GM10266 (cell line): ENCODE results near the gene FBN2.

ENCODE experiments used
- DNase-seq: peaks from one replicate; pipeline ENCODE4 v3.0.0; 2012; ENCODE audit errors: extremely low spot score
- TF ChIP-seq, protein P1 (sequence below): IDR thresholded peaks from 2 replicates; pipeline ENCODE4 v1.5.1; 2012; ENCODE audit warnings: mild to moderate bottlenecking, low read depth; ENCODE audit not compliant: control insufficient read depth, insufficient read depth; ENCODE audit errors: missing control alignments

Gene FBN2

DNA sequence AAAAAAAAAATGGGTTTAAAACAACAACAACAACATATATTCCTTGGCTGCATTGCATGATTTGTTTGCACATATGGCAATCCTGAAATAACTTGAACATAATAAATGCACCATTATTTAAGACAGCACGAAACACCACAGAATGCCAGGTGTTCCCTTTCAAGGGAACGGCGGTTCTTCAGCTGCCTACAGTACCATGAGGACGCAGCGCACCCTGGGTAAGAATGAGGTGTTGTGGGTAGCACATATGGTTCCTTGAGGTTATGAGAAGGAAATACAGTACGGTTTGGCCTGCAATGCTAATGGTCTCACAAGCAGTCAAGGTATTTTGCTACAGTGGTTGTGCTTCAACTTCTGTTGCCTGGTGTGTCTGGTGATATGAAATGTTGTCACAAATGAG is 279.7 kb downstream of the FBN2 start:
- TF ChIP-seq, protein P1, sequence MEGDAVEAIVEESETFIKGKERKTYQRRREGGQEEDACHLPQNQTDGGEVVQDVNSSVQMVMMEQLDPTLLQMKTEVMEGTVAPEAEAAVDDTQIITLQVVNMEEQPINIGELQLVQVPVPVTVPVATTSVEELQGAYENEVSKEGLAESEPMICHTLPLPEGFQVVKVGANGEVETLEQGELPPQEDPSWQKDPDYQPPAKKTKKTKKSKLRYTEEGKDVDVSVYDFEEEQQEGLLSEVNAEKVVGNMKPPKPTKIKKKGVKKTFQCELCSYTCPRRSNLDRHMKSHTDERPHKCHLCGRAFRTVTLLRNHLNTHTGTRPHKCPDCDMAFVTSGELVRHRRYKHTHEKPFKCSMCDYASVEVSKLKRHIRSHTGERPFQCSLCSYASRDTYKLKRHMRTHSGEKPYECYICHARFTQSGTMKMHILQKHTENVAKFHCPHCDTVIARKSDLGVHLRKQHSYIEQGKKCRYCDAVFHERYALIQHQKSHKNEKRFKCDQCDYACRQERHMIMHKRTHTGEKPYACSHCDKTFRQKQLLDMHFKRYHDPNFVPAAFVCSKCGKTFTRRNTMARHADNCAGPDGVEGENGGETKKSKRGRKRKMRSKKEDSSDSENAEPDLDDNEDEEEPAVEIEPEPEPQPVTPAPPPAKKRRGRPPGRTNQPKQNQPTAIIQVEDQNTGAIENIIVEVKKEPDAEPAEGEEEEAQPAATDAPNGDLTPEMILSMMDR = no peak
- no peak for DNase-seq

DNA sequence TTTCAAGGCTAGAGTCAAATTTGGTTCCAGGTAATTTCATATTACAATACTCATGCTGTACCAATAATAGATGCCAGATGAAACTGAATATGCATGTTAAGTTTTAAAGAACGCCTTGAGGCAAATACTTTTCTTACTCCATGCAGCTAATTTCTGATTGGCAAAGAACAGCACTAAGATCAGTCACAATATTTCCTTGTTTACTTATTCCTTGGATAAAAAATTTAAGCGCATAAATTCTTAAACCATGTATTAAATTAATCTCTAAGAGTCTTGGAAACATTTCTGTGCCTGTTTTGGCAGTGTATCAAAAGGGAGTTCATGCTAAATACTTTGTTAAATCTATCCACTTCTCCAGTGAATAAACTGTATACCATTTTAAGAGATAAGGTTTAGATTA is 281.0 kb downstream of the FBN2 start:
- TF ChIP-seq, protein P1 = no peak
- no peak for DNase-seq

DNA sequence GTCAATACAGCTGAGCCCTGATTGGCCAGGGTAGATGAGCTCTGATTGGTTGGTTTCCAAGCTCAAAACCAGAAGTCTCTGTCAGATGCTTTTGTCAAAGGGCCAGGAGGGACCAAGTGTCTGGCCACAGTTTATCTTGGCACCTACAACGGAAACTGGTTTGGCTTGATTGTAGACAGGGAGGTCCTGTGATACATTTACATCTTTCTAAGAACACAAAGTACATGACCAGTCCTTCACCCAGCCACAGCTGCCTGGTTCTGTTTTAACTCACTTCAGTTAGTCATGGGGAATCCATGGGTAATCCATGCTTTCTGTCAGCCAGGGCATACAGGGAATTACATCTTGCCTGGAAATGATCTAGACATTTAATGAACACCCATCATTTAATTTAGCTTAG is 283.3 kb downstream of the FBN2 start:
- TF ChIP-seq, protein P1 = no peak
- DNase-seq = no peak

DNA sequence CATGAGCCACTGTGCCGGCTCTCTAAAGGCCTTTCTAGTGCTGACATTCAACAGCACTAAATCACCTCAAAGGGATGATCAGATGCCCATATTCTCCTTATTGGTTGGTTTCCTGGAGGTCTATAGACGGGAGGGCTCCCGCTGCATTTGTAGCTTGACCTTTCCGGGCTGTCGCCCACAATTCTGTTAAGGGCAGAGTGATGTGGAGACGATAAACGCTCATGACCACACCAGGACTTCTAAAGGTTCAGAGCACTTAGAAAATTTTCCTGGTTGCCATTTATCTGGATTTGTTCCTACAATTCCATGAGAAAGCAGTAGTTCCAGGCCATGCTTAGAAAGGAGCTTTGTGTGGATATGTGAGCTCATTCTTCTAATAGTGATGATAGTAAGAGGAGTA is 284.2 kb downstream of the FBN2 start:
- TF ChIP-seq, protein P1 = no peak
- no peak for DNase-seq

DNA sequence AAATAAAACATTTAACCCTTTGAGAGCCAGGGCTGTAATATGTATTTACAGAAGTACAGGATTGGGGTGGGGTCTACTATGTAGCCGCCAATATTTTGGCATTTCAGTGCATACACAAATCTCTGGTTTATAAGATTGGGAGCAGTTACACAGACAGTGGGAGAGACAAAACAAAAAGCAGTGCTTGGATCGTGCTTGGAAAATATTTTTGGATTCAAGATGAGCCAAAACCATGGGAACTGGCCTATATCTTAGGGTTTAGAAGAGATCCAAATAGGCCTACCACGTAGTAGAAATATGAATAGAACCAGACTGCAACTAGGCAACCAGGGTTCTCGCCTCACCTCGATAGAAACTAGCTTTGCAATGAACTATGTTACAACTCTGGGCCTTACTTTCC is 284.9 kb downstream of the FBN2 start:
- DNase-seq = no peak
- TF ChIP-seq, protein P1 = no peak

DNA sequence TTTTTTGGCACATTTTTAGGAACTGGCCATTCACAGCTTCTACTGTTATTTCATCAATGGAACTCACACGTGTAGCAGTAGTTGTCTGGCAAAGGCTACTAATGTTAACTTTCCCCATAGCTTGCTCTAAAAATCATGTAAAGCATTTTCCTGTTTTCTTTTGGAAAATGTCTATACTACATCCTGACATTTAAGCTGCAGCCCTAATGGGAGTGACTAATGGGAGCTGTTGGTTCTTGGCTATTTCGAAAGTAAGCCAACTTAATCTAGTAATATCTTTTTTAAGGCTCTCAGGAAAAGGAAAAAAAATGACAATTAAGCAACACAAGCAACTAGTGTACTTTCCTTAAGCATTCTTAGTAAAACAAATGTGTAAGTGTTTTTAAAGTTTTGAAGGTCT is 285.3 kb downstream of the FBN2 start:
- TF ChIP-seq, protein P1 = no peak

DNA sequence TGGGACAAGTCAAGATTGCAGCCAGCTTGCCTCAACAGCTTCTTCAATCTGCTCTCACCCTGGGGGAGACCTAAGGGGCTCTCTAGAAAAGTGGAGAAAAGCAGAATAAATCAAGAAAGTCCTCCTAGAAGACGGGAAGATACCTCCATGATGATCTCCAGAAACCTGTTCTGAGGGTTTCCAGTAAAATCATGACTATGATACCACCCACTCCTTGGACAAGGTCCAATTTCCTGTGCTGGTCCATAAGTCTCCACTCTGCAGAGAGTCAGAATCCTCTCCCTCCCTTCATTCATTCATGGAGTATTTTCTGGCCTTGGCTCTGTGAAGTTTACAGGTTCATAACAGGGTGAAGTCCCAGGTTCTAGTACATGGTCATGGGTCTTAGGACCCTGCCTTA is 285.8 kb downstream of the FBN2 start:
- TF ChIP-seq, protein P1 = no peak
- DNase-seq = no peak

More for the DNA sequence above, 285.3 kb downstream of the FBN2 start:
- DNase-seq = no peak
